Measurements from ENCODE around the gene DBNDD2. TPM values are rescaled to one million over a fixed set of nuclear protein-coding genes. Genes with fewer than 3 reads are reported as not detected.

The DBNDD2 gene
- total RNA-seq, 1 donor from 2014 or later = 10.9 TPM

DNA sequence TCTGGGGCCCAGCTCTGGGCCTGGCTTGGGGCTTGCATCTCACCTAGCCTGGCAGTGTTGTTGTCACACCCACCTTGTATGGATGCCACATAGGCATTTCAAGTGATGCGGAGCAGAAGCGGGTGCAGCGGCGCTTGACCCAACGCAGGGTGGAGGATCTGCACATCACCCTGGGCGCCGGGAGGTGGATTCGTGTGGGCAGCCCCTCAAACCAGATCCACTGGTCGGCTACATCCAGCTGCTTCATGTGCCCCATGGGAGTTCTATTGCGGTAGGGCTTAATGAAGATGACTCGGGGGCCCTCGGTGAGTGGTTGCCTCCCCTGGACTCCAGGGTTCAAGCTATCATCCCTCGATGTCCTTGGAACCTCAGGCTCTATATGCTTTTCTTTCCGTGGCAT lies 33.1 kb upstream of the DBNDD2 start:
- intact Hi-C loops (cut with micrococcal nuclease) = loop anchor here (1.0 kb wide), 2 partner anchors 41 to 62 kb away; partner anchors contain the start of gene PIGT

GRCh38 chr20:45377269-45377668 lies 30.8 kb upstream of the DBNDD2 start:
- intact Hi-C loops (cut with micrococcal nuclease) = no loop called here

- intact Hi-C loops (cut with micrococcal nuclease) = no loop called here
Measured at GRCh38 chr20:45378191-45378590, 29.9 kb upstream of the DBNDD2 start, which contains the start of gene TP53TG5. TSS of gene TP53TG5 (minus strand) at chr20:45378325. CDS start at chr20:45378236, 89 bp downstream.

DNA sequence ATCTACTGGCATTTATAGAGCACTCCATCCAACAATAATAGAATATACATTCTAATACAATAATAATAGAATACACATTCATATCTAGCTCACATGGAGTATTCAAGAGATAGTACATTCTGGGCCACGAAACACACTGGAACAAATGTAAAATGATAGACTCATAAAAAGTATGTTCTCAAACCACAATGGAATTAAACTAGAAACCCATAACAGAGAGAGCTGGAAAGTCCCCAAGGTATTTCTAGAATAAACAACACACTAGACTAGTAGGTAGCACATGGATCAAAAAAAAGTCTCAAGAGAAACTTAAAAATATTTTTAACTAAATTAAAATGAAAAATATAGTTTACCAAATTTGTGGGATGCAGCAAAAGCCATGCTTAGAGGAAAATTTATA lies 20.8 kb upstream of the DBNDD2 start:
- intact Hi-C loops (cut with micrococcal nuclease) = no loop called here

DNA sequence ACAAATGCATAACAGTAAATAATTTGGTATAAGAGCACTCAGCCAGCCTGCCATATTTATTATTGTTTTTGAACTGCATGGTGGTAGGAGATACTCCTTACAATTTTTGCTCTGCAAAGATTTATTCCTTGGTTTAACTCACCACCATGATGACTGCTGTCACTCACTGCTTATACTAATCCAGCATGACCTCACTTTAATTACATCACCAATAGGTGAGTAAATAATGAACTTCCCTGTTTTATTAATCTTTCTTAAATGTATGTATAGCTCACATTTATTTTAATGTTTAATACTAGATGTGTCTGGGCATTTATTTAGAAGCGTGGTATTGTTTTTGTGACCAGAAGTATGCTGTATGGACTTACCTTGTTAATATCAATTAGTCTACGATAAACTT lies 17.2 kb upstream of the DBNDD2 start:
- intact Hi-C loops (cut with micrococcal nuclease) = no loop called here

- intact Hi-C loops (cut with micrococcal nuclease) = no loop called here
Measured at GRCh38 chr20:45391559-45391958, 16.5 kb upstream of the DBNDD2 start.

DNA sequence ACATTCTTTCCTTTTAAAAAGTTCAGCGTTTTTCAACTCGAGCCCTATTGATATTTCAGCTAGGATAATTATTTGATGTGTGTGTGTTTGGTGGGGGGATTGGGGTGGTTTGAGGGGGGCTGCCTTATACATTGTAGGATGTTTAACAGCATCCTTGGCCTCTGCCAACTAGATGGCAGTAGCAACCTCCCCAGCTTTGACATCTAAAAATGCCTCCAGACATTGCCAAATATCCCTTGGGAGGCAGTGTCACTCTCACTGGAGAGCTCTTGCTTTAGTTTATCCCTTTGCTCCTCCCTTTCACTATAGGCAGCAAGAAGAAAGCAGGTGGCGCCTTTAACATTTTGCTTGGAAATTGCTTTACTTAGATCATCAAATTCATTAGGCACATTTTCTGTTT lies 15.4 kb upstream of the DBNDD2 start:
- intact Hi-C loops (cut with micrococcal nuclease) = no loop called here

GRCh38 chr20:45394221-45395113 lies 13.6 kb upstream of the DBNDD2 start:
- intact Hi-C loops (cut with micrococcal nuclease) = no loop called here

DNA sequence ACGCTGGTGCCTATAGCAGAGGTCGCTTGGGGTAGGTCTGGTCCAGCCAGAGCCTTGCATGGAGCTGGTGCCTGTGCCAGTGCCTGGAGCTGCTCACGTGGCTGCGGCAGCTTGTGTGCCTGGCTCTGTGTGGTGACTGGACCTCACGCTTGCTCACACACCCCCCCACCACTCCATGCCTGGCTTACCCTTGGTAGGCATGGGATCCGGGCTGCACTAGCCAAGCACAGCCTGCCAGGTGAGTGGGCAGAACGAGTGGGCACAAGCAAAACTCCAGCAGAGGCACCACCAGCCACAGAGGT lies 13.0 kb upstream of the DBNDD2 start:
- intact Hi-C loops (cut with micrococcal nuclease) = no loop called here

DNA sequence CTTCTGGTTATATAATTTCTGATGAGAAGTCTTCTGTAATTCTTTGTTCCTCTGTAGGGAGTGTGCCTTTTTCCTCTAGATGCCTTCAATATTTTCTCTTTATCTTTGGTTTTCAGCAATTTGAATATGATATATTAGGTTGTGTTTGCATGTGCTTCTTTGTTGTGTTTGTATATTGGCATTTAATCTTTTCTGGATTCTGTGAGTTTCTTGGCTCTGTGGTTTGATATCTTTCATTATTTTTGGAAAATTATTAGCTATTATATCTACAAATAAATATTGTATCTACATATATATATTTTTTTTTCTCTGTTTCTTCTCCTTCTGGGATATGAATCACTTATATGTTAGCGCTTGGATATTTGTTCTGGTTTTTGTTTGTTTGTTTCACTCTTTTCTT lies 9.1 kb upstream of the DBNDD2 start:
- intact Hi-C loops (cut with micrococcal nuclease) = no loop called here

GRCh38 chr20:45400346-45401031 lies 7.6 kb upstream of the DBNDD2 start:
- intact Hi-C loops (cut with micrococcal nuclease) = no loop called here

GRCh38 chr20:45402946-45403345 lies 5.1 kb upstream of the DBNDD2 start:
- intact Hi-C loops (cut with micrococcal nuclease) = no loop called here

DNA sequence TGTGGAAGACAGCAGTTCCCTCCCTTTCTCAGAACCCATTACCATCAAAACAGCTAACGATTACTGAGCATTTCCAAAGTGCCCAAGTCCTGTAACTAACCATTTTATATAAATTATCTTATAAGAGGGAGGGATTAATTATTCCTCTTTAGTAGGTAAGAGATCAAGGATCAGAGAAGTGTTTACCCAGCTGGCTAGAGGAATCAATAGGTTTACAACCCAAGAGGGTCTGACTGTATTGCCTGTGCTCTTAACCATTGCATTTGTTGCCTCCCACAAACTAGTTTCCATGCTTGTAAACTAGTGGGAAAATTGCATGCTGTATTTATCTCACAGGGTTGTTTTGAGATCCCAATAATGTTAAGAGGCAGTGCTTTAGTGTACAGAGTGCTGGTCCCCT lies 3.7 kb upstream of the DBNDD2 start:
- intact Hi-C loops (cut with micrococcal nuclease) = no loop called here

GRCh38 chr20:45405571-45406259 lies 2.4 kb upstream of the DBNDD2 start:
- intact Hi-C loops (cut with micrococcal nuclease) = no loop called here

DNA sequence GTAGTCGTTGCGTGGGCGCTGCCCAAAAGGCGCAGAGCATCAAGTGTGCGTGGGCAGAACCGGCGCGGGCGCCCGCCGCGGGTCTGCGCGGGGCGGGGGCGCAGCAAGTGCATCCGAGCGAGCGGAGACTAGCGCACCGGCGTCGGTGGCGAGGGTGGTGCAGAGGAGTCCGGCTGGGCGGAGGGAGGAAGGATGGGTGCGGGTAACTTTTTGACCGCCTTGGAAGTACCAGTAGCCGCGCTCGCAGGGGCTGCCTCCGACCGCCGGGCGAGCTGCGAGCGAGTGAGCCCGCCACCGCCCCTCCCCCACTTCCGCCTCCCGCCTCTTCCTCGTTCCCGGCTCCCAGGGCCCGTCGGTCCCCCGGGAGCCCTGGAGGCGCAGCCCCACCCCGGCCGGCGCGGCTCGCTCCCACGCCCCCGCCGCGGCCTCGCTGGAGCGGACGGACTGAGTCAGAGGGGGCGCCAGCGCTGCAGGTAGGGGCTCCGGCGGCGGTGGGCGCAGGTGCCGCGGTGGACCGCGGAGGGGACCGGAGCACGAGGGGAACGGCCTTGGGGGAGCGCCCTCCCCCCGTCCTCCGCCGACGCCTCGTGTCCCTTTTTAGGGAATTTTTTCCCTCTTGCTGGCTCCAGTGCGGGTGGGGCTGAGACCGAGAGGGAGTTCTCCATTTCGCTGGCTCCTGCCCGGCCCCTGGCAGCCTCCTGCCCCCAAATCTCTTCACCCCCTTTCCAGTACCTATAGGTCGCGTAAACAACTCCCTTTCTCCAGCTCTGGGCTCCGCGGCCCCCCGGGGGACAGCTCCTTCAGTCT lies 1.6 kb upstream of the DBNDD2 start:
- intact Hi-C loops (cut with micrococcal nuclease) = loop anchor here (1.0 kb wide), 1 partner anchor 10 kb away; the partner anchor contains the start of gene PIGT

GRCh38 chr20:45407067-45407745 lies 883 bp upstream of the DBNDD2 start:
- intact Hi-C loops (cut with micrococcal nuclease) = loop anchor here (1.0 kb wide), 1 partner anchor 9 kb away; the partner anchor contains the start of gene PIGT

DNA sequence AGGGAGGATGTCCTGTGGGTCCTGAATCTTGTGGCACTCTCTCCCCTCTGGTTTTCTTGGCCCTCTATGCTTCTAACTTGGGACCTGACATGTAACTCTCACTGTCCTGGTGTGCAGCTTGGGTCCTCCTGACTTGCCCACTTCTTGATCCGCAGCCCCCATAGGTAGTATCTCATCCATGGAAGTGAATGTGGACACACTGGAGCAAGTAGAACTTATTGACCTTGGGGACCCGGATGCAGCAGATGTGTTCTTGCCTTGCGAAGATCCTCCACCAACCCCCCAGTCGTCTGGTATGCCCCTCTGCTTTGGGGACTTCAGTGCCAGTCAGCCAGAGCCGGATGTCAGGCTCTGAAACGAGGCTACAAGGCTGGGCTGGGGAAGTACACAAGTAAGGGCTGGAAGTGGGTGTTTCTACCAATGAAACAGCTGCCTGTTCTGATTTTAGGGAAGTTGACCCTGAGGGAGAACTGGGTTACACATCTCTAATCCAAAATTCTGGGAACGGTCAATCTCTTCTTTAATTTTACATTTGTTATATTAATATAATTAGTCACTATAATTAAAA lies 641 bp downstream of the DBNDD2 start:
- intact Hi-C loops (cut with micrococcal nuclease) = no loop called here

DNA sequence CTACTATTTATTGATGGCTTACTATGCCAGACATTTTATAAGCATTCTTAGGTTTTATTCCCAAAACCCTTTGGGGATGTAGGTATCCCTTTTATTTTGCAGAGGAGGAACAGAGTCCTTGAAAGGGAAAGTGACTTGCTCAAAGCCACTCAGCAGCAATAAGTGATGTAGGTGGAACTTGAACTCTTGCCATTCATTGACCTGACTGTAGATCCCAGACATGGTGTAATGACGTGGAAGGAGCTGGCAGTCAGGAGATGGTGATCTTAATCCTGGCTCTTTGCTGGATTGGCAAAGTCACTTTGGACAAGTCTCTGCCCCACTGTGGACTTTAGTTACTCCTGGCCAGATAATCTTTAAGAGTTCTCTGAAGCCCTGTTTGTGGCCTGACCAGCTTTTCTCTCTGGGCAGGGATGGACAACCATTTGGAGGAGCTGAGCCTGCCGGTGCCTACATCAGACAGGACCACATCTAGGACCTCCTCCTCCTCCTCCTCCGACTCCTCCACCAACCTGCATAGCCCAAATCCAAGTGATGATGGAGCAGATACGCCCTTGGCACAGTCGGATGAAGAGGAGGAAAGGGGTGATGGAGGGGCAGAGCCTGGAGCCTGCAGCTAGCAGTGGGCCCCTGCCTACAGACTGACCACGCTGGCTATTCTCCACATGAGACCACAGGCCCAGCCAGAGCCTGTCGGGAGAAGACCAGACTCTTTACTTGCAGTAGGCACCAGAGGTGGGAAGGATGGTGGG lies 1.6 kb downstream of the DBNDD2 start:
- intact Hi-C loops (cut with micrococcal nuclease) = no loop called here

- intact Hi-C loops (cut with micrococcal nuclease) = no loop called here
Measured at GRCh38 chr20:45410887-45411286, 2.8 kb downstream of the DBNDD2 start.
